ENCODE results near the gene VSIG2.
A peak's percentile ranks its signal among the peaks of the same experiment; 100 is the strongest.
"Not testable (repeated sequence)": the region's sequence is repeated elsewhere in the genome, so short reads cannot be mapped to it uniquely, and the experiment has no call there.

The VSIG2 gene

DNA sequence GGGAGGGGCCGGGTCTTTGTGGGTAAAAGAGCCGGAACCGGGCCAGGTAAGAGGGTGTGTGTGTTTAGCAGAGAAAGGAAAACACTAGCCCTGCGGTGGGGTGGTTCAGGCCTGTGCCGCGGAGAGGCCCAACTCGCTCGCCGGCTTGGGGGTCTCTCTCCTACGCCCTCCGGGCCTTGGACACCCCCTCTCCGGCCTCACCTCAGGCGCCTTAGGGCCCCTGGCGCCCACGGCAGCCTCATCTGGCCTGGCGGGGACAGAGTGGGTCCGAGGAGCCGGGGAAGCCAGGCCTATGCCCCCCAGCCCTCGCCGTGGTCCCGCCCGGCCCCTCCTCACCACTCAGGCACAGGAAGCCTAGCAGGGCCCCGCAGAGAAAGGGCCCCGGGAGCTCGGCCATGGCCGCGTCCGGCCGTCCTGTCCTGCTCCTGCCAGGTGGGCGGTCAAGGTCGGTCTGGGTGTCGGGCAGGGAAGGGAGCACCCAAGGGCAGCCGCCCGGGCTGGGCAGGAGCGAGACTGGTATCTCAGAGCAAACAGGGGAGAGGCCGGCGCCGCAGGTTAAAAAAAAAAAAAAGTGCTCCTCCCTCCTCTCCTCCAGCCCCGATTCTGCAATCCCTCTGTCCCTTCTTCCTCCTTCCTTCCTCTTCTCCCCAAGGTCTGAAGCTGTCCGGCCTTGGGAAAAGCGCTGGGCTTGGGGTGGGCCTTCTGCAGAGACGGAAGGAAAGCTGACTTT lies at the start of gene VSIG2:
TSS of gene VSIG2 (minus strand) at position 515 of the 730 bp plus-strand sequence. CDS start at position 397, 118 bp downstream.
- no peak for DNase-seq

DNA sequence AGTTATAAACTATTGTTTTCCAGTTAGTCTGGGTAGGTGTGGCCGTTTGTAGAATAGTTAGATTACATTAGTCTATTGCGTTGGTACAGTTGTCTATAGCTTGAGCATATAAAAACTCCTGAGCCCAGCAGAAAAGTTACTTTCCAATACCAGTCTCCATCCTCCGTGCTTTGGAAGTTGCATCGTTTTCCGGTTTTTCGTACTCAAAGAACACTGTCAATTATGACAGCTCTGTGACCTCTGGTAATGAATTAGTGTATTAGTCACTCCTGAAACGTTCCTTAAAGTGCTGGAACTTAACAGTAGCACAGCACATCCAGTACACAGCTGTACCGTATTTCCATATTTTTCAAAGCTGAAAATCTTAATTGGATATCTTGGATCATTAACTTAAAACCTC lies 49.0 kb upstream of the VSIG2 start:
- peak; percentile 8 for DNase-seq

DNA sequence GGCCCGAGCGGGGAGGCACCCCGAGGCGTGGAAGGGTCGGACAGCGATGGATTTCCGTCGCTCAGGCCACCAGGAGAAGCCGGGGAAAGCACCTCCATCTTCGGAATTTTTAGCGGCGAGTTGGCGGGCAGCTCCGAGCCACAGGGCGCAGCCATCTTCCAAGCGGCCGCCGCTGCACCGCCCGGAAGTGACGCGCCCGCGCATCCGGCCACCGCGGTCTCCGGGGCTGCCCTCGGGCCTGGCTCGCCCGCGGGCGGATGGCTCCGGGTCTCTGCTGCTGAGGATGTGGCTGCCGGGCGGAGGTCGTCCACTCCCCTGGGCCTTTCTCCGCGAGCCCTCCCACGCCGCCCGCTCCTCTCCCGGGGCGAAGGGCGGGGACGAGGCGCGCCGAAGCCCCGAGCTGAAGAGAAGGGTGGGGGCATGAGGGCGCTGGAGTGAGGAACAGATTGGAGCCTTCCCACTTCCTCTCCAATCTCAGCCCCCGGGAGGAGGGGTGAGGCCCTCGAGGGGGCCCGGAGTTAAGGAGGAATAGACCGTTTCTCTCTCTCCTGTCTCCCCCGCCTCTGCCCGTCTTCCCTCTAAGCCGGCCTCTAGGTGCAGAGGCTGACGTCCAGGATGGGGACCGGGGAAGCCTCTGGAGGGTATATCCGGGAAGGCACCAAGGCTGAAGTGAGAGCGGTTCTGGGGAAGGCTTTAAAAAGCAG lies 48.3 kb upstream of the VSIG2 start, which contains the start of gene MSANTD2:
TSS of gene MSANTD2 (minus strand) at position 181 of the 704 bp plus-strand sequence. CDS start at position 155, 26 bp downstream.
- peak; percentile 87 for DNase-seq

- peak; percentile 61 for DNase-seq
These were observed 47.5 kb upstream of the VSIG2 start for GRCh38 chr11:124799348-124800225.

DNA sequence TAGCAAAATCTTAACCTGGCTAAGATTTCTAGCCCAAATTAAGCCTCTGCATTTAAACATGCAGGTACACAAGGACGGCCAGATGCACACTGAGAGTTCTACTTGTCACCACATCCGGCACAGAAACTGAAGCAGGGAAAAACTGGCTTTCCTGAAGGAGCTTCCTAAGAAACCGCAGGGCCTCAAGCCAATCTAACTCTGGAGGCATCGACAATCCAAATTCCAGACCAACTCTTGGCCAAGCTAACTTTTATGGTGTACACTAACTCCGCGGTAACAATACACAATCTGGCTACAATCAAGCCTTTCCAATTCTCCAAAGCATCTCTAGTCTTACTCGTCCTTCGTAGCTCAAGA lies 46.9 kb upstream of the VSIG2 start:
- peak; percentile 8 for DNase-seq

- DNase-seq: no peak
These were observed 44.3 kb upstream of the VSIG2 start for GRCh38 chr11:124796312-124796711.

DNA sequence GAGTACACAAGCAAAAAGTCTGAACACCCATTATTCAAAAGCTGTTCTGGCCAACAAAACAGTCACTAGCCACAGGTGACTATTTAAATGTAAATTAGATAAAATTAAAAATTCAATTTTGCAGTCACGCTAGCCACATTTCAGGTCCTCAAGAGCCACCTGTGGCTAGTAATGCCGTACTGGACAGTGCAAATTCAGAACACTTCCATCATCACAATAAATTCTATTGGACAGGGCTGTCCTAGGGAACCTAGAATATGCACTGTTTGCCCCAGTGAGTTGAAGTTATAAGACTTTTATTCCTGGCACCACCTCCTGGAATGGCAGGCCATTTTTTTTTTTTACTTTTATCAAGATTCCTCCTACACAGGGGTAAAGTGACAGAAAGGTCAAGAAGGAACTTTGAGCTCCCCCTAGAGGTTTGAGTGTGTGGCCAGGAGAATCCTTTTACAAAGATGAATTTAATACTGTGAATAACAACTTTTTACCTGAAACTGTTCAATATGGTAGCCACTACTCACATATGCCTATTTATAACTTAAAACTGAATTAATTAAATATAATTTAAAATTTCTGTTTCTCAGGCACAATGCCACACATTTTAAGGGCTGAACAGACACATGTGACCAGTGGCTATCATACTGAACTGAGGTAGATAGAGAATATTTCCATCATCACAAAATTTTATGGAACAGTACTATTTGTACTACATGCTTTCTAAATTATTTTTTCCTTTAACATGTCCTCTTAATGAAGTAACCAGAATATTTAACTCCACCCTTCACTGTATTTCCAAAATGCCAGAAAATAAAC lies 41.6 kb upstream of the VSIG2 start:
- peak; percentile 18 for DNase-seq

DNA sequence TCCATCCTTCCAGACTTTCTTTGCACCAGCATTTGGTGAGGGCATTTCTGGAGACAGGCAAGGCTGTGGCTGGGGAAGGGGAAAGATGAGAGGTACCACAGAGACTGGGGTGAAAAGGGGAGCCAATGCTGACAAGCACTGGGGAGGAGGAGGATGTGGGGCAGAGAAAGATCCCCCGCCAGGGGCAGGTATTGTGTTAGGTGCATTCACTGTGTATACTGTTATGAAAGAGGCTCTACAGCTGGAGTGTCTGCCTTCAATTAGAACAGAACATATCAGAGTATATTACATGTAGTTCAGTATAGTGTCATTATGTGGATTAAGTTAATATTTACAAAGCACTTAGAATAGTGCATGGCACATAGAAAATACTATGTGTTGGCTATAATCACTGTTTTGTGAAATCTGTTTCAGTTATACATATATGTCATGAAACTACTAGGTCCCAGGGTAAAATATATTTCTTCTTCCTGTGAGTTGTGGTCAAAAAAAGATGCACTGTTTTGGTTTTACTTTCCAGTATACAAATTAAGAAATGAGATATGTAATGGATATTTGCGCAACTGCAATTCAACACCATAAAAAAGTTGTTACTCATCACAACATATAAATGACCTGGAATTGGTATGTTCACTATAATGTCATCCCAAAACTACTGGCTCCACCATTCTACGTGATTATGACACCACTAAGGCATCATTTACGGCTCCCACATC lies 39.7 kb upstream of the VSIG2 start:
- no peak for DNase-seq

DNA sequence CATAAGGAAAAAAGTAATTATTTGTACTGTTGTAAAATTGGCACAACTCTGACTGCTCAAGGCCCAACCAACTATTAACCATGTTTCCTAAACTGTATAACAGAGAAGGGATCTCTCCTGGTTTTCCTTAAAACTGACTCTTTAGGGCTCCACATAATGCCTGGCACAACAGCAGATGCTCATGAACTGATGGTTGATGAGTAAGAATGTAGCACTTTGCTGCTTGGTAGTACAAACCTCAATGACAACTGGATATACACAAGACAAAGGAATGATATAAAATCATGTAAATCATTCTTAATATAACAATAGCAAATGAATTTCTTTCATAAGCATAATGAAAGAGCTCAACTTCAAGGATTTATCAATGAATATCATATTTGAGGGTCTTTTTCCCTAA lies 36.5 kb upstream of the VSIG2 start:
- no peak for DNase-seq

- no peak for DNase-seq
These were observed 32.0 kb upstream of the VSIG2 start for GRCh38 chr11:124784051-124784450.

GRCh38 chr11:124783002-124783401 lies 30.9 kb upstream of the VSIG2 start:
- no peak for DNase-seq

GRCh38 chr11:124779568-124779967 lies 27.5 kb upstream of the VSIG2 start:
- no peak for DNase-seq

- DNase-seq: no peak
These were observed 26.2 kb upstream of the VSIG2 start for GRCh38 chr11:124778281-124778680.

GRCh38 chr11:124776865-124777645 lies 25.0 kb upstream of the VSIG2 start:
- DNase-seq: no peak

DNA sequence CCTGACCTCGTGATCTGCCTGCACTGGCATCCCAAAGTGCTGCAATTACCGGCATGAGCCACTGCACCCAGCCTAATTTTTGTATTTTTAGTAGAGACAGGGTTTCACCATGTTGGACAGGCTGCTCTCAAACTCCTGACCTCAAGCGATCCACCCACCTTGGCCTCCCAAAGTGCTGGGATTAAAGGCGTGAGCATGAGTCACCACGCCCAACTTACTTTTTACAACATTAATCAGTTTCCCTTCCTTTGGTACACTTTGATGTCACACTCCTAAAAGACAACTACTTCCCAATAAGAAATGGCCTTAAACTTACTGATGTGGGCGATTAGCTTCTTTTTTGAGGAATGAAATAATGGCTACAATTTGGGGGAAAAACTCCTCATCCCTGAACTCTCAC lies 18.9 kb upstream of the VSIG2 start:
- not testable (repeated sequence) for DNase-seq

DNA sequence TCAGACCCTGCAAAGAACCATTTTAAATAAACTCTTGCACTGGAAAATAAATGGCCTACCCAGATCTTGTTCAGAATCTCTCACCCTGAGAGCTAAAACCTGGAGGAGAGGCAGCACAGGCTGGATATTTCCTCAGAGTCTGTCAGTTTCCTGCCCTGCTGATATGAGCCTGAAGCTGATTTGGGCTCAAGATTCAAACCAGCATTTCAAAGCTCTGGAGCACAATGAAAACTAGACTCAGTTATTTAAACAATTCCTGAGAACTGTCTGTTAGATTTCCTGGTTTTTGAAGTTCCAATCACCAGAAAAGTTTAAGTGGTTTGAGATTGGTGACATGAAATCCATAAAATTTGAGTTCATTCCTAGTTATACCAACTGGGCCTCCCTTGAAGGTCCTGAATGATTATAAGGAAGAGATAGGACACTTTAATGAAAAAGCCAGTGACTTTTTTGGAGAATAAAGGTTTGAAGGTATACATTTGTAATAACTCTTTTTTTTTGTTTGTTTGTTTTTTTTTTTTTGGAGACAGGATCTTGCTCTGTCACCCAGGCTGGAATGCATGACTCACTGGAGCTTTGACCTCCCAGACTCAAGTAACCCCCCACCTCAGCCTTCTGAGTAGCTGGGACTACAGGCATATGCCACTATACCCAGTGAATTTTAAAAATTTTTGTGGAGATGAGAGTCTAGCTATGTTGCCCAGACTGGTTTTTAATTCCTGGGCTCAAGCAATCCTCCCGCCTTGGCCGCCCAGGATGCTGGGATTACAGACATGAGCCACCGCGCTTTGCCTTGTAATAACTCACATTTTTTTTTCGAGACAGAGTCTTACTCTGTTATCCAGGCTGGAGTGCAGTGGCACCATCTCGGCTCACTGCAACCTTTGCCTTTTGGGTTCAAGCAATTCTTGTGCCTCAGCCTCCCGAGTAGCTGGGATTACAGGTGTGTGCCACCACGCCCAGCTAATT lies 18.0 kb upstream of the VSIG2 start:
- DNase-seq: no peak

- DNase-seq: no peak
These were observed 16.9 kb upstream of the VSIG2 start for GRCh38 chr11:124768914-124769313.

DNA sequence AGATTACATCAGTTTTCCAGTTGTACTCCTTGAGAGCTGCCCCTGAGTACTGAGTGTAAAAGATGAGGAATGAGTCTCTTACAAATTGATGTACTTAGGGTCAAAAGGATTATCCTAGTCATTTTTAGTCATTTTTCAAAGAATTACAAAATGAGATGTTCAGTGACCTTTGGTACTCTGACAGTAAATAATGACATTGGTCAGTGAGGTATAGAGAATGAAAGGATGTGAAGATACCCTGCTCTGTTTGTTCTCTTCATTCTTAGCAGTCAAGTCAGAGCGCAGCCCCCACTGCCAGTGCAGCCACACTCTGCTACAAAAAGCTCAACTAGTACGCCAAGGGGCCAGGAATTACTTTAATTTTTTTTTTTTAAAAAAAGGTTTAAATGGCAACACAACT lies 14.1 kb upstream of the VSIG2 start:
- no peak for DNase-seq

DNA sequence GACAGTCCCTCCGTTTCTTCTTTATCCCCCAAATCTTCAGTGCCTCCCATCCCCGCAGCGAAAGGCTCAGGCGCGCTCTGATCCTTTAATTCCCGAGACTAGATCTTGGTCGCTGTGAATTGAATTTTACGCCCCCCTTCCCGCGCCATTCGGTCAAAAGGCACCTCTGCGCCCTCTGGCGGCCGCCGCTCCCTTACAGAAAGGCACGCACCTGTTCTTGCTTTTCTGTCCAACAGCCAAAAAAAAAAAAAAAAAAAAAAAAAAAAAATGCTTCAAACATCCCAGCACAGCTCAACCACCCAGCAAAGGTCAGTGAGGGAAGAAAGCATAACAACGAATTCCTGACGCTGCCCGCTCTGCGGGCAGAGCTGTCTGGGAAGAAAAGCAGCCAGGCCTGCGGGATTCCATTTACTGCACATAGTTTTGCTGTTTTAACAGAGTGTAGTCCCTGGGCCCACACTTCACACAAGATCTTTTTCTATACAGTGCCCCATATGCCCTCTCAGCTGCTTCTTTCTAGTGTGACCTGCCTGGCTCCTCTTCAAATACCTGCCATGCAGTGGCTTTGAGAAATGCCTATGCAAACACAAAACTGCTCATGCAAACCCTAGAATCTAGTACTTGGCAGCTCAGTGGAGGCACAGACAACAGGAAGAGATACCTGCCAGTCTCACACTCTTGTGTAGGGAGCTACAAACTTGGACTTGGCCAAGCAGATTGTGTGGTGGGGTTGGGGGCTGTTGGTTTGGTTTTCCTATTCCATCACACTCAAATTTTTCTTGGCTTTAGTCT lies 11.3 kb upstream of the VSIG2 start:
- DNase-seq: peak; percentile 89
